ENCODE results near the gene CDC42. TPM values are rescaled to one million over a fixed set of nuclear protein-coding genes. Genes with fewer than 3 reads are reported as not detected.

CDC42 gene
- total RNA-seq, 6 experiments from 2014 or later = 74.4 to 128 (median 95.9) TPM

GRCh38 chr1:22080191-22080590 lies 27.7 kb downstream of the CDC42 start:
- Histone ChIP-seq H3K36me3 (peaks cover 0 to 32% (median 13%) of the 10 kb centered on the region in 4 donors), H3K4me3 (no peak overlapping the region), H3K27ac (no peak overlapping the region), H3K27me3 (no peaks in the 10 kb centered on the region), H3K9me3 (no peaks in the 10 kb centered on the region), H3K4me1 (peaks cover 0 to 8% (median 3%) of the 10 kb centered on the region in 4 donors)
- TF ChIP-seq CTCF (IDR thresholded peaks at IDR 0.05) (no peak), POLR2A (IDR thresholded peaks at IDR 0.05) (no peak)
- ATAC-seq = no peak
- WGBS (ENCODE audit: insufficient coverage, low coverage, low lambda C conversion rate, missing lambda C conversion rate) = 75% methylated on average over 2 of the region's 2 CpGs
- no peak for DNase-seq
- intact Hi-C loops (cut with DNase I) = no loop called here

- ATAC-seq = no peak
These were observed 35.8 kb downstream of the CDC42 start for GRCh38 chr1:22088331-22088730.

GRCh38 chr1:22089134-22089571 lies 36.6 kb downstream of the CDC42 start:
- H3K36me3 ChIP-seq = peaks cover 10 to 34% (median 22%) of the 10 kb centered on the region in 4 donors
- peaks cover 0 to 21% (median 0%) of the 10 kb centered on the region in 4 donors for H3K4me1 ChIP-seq
- H3K4me3 ChIP-seq = no peak overlapping the region
- TF ChIP-seq POLR2A (IDR thresholded peaks at IDR 0.05) (no peak), CTCF (IDR thresholded peaks at IDR 0.05) (no peak)
- H3K27ac ChIP-seq = no peak overlapping the region
- H3K27me3 ChIP-seq = no peaks in the 10 kb centered on the region
- whole genome bisulfite sequencing (ENCODE audit: insufficient coverage, low coverage, low lambda C conversion rate, missing lambda C conversion rate) = 47% methylated on average over 3 of the region's 3 CpGs
- ATAC-seq (no peak), DNase-seq (no peak)
- intact Hi-C loops (cut with DNase I) = no loop called here
- H3K9me3 ChIP-seq = no peaks in the 10 kb centered on the region

More at GRCh38 chr1:22088331-22088730, 35.8 kb downstream of the CDC42 start:
- 51% methylated on average over 2 of the region's 2 CpGs for WGBS (ENCODE audit: insufficient coverage, low coverage, low lambda C conversion rate, missing lambda C conversion rate)
- Histone ChIP-seq H3K9me3 (no peaks in the 10 kb centered on the region), H3K36me3 (peaks cover 14 to 38% (median 22%) of the 10 kb centered on the region in 4 donors), H3K4me3 (no peak overlapping the region), H3K27me3 (no peaks in the 10 kb centered on the region), H3K27ac (no peak overlapping the region), H3K4me1 (peaks cover 0 to 21% (median 0%) of the 10 kb centered on the region in 4 donors)
- DNase-seq = no peak
- TF ChIP-seq POLR2A (IDR thresholded peaks at IDR 0.05) (no peak), CTCF (IDR thresholded peaks at IDR 0.05) (no peak)
- intact Hi-C loops (cut with DNase I) = no loop called here

- no peak for ATAC-seq
- H3K36me3 ChIP-seq = peaks cover 11 to 34% (median 22%) of the 10 kb centered on the region in 4 donors
These were observed 37.3 kb downstream of the CDC42 start for GRCh38 chr1:22089787-22090186.

More at GRCh38 chr1:22089787-22090186, 37.3 kb downstream of the CDC42 start:
- TF ChIP-seq POLR2A (IDR thresholded peaks at IDR 0.05) (no peak), CTCF (IDR thresholded peaks at IDR 0.05) (no peak)
- H3K27me3 ChIP-seq = no peaks in the 10 kb centered on the region
- no peaks in the 10 kb centered on the region for H3K9me3 ChIP-seq
- intact Hi-C loops (cut with DNase I) = no loop called here
- DNase-seq = no peak
- peaks cover 0 to 21% (median 0%) of the 10 kb centered on the region in 4 donors for H3K4me1 ChIP-seq
- no peak overlapping the region for H3K27ac ChIP-seq
- H3K4me3 ChIP-seq = no peak overlapping the region
- 34% methylated on average over 6 of the region's 6 CpGs for WGBS (ENCODE audit: insufficient coverage, low coverage, low lambda C conversion rate, missing lambda C conversion rate)
